ENCODE data around the gene CCND1.
"Not testable (repeated sequence)": the region's sequence is repeated elsewhere in the genome, so short reads cannot be mapped to it uniquely, and the experiment has no call there.

Gene CCND1

GRCh38 chr11:69694781-69695180 lies 53.8 kb downstream of the CCND1 start:
- DNase-seq = no peak

GRCh38 chr11:69695581-69695980 lies 54.6 kb downstream of the CCND1 start:
- no peak for DNase-seq

GRCh38 chr11:69695995-69696394 lies 55.0 kb downstream of the CCND1 start:
- DNase-seq = not testable (repeated sequence)

GRCh38 chr11:69696749-69697468 lies 56.0 kb downstream of the CCND1 start:
- no peak for DNase-seq

- no peak for DNase-seq
These were observed 56.5 kb downstream of the CCND1 start for GRCh38 chr11:69697469-69697843.

- no peak for DNase-seq
These were observed 56.9 kb downstream of the CCND1 start for GRCh38 chr11:69697861-69698260.

GRCh38 chr11:69698362-69698761 lies 57.4 kb downstream of the CCND1 start:
- DNase-seq = no peak

- no peak for DNase-seq
These were observed 58.3 kb downstream of the CCND1 start for GRCh38 chr11:69699213-69699612.

GRCh38 chr11:69700278-69701140 lies 59.6 kb downstream of the CCND1 start:
- no peak for DNase-seq

GRCh38 chr11:69702239-69702691 lies 61.3 kb downstream of the CCND1 start:
- no peak for DNase-seq

- DNase-seq = no peak
These were observed 62.0 kb downstream of the CCND1 start for GRCh38 chr11:69702769-69703452.

- no peak for DNase-seq
These were observed 62.5 kb downstream of the CCND1 start for GRCh38 chr11:69703453-69703767.

Data from Kasumi-1 (cell line).